Measurements from ENCODE around the gene WSCD2. TPM values are rescaled to one million over a fixed set of nuclear protein-coding genes. Genes with fewer than 3 reads are reported as not detected.
"Not testable (repeated sequence)": the region's sequence is repeated elsewhere in the genome, so short reads cannot be mapped to it uniquely, and the experiment has no call there.

Gene WSCD2
- total and polyA plus RNA-seq, 2 of the 4 experiments (the other 2 are of a cell fraction), result not detected

DNA sequence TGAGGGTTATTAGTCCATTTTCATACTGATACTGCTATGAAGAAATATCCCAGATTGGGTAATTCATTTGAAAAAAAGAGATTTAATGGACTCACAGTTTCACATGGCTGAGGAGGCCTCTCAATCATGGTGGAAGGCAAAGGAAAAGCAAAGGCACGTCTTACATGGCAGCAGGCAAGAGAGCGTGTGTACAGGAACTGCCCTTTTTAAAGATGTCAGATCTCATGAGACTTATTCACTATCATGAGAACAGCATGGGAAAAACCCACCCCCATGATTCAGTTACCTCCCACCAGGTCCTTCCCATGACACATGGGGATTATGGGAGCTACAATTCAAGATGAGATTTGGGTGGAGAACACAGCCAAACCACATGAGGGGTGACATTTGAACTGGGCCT, 96.0 kb downstream of the WSCD2 start:
- ATAC-seq (ENCODE audit: low read depth); H2AK5ac ChIP-seq (ENCODE audit: low read depth, low read length); H3K23ac ChIP-seq (ENCODE audit: low read depth, low read length); H3K27ac ChIP-seq (ENCODE audit: insufficient read depth, low read length); H3K4ac ChIP-seq (ENCODE audit: low read depth, low read length); H3K9me1 ChIP-seq (ENCODE audit: insufficient read depth, low read length); H2BK20ac ChIP-seq (ENCODE audit: low read depth, low read length); H3K14ac ChIP-seq (replicated peaks; ENCODE audit: low read depth, low read length); H2BK15ac ChIP-seq (ENCODE audit: low read depth, low read length); H4K20me1 ChIP-seq (ENCODE audit: insufficient read depth, low read length); H2AFZ ChIP-seq (replicated peaks; ENCODE audit: low read length, poor library complexity); H3K4me3 ChIP-seq (ENCODE audit: insufficient read depth, low read depth, low read length); H3K18ac ChIP-seq (ENCODE audit: low read depth, low read length); POLR2A ChIA-PET (ENCODE audit: unreplicated experiment); H3K9ac ChIP-seq (ENCODE audit: low read depth, low read length); H2BK120ac ChIP-seq (ENCODE audit: low read depth, low read length); H3K36me3 ChIP-seq (ENCODE audit: control insufficient read depth, insufficient read depth, low read length); DNase-seq; H3K4me2 ChIP-seq (ENCODE audit: low read depth, low read length); H4K5ac ChIP-seq (ENCODE audit: low read depth, low read length); H3K4me1 ChIP-seq (ENCODE audit: control insufficient read depth, insufficient read depth, low read length); H3K56ac ChIP-seq (ENCODE audit: extremely low read depth, insufficient read depth, low read length); H3K79me1 ChIP-seq (ENCODE audit: low read depth in 1 of 2, low read length in 2 of 2); dilution Hi-C loops (cut with HindIII; ENCODE audit: low sequenced_read_pairs, unreplicated experiment); H3K9me3 ChIP-seq (ENCODE audit: control insufficient read depth, insufficient read depth, low read length); in situ Hi-C loops (cut with MboI; ENCODE audit: low sequenced_read_pairs); BruUV-seq (replicated peaks); intact Hi-C loops (cut with micrococcal nuclease); H2BK5ac ChIP-seq (ENCODE audit: low read depth, low read length, poor library complexity, severe bottlenecking); H4K91ac ChIP-seq (ENCODE audit: insufficient read depth, low read depth, low read length); H4K8ac ChIP-seq (ENCODE audit: low read depth in 2 of 2, low read length in 2 of 2); H3K27me3 ChIP-seq (ENCODE audit: control insufficient read depth, insufficient read depth, low read length); H2AK9ac ChIP-seq (replicated peaks; ENCODE audit: low read depth, low read length, poor library complexity): not testable (repeated sequence)
- no CpG with 5 or more reads among the region's 2 CpGs for WGBS, 2 experiments (ENCODE audit: extremely low coverage in 2 of 2, insufficient read length in 1 of 2)
- CTCF ChIA-PET, result interaction anchor here (0.6 kb wide), 1 partner anchor 12 kb away, joined by 3 read pairs; no protein-coding TSS in a partner anchor

Measured in IMR-90 (cell line).